Pancreas (tissue), 10 donors: ENCODE measurements around the gene ME3. TPM values are rescaled to one million over a fixed set of nuclear protein-coding genes. Genes with fewer than 3 reads are reported as not detected.

Experiments used
- ATAC-seq, 4 donors: fragments of 200-7000 bp; cut with Tn5 transposase; one replicate each; pipeline versions ENCODE4 v1.8.0 to v1.9.1; 2020; ENCODE audit warnings: mild to moderate bottlenecking in 4 of 4, moderate library complexity in 4 of 4
- DNase-seq, 6 donors: peaks; one replicate each; pipeline ENCODE4 v3.0.0-alpha.2; 2020
- FAIRE-seq: peaks from 2 replicates; lab custom pipeline; 2012; peaks lifted over from hg19 to GRCh38; lab: Jason Lieb, UNC
- H3K27ac ChIP-seq, 4 donors: fragments of 200-600 bp; sonication (generic); 1 replicate in 3 of 4; 2 replicates in 1 of 4; pipeline versions ENCODE4 v1.5.0 to v1.8.0; 2020
- H3K27me3 ChIP-seq, 4 donors: fragments of 200-600 bp; one replicate each; pipeline ENCODE4 v1.8.0; 2021
- H3K36me3 ChIP-seq, 3 donors: fragments of 200-600 bp; sonication (generic) in 1 of 3; one replicate each; pipeline versions ENCODE4 v1.5.0 to v1.8.0; 2020 to 2021
- H3K4me1 ChIP-seq, 3 donors: fragments of 200-600 bp; one replicate each; pipeline ENCODE4 v1.8.0; 2021
- H3K4me3 ChIP-seq, 4 donors: fragments of 200-600 bp; sonication (generic) in 2 of 4; one replicate each; pipeline versions ENCODE4 v1.5.0 to v1.8.0; 2020 to 2021
- H3K9me3 ChIP-seq, 4 donors: fragments of 200-600 bp; one replicate each; pipeline ENCODE4 v1.8.0; 2021
- CTCF ChIP-seq, 4 donors: fragments of 200-600 bp; sonication (generic) in 3 of 4; IDR thresholded peaks; one replicate each; pipeline versions ENCODE4 v1.5.0 to v1.8.0; 2021; ENCODE audit warnings: antibody characterized with exemption in 4 of 4
- WGBS, 2 donors: extraction: QIAGEN DNeasy Blood & Tissue Kit; methylation state at CpG; one replicate each; pipeline ENCODE4 v1.1.7; 2013; 5-methylcytosine and 5-hydroxymethylcytosine counted together
- intact Hi-C, 3 donors: fragments of 100-400 bp; cut with DNase I; formaldehyde crosslinking; loops; one replicate each; pipeline versions ENCODE4 v1.11.1 to v1.14.2; 2022
- polyA plus RNA-seq, 2 donors: library from polyadenylated mRNA; stranded (reverse); fragments of 200-250 nt; gene quantifications; one replicate each; pipeline ENCODE4 v1.2.3, GENCODE V29; 2013
- total RNA-seq, 6 donors: library from RNA; stranded (reverse); fragmentation: NEBNext Ultra II Directional in 4 of 6; extraction: Animal tissue kit (Norgen Biotek cat#: 25700) in 4 of 6; gene quantifications; one replicate each; pipeline versions ENCODE4 v1.2.1 to v1.2.4, GENCODE V29; 2021 to 2023
- donor health status: healthy with polysubstance abuse.
- donor health status: DM: no; HTN: no; CAD: no; lungs with moderate emphysema.
- donor health status: DM: no; HTN: no; CAD: no.
- donor health status: control.
- donor health status: control.
- donor health status: Bipolar disorder and iron deficiency.
- donor health status: DM: yes; HTN: yes; CAD: no.
- donor health status: DM: no; HTN: no; CAD: no.
- donor health status: DM: no; HTN: no; CAD: no.
- donor health status: DM: yes; HTN: yes; CAD: no.

The ME3 gene
- total and polyA plus RNA-seq, 8 donors: 6.5 to 38.8 (median 13.2) TPM

- Histone ChIP-seq H3K4me3 (no peak overlapping the region), H3K27ac (peak overlapping the region in 1 of 4 donors; percentile 0), H3K9me3 (no peaks in the 10 kb centered on the region), H3K27me3 (no peaks in the 10 kb centered on the region), H3K4me1 (peaks cover 0 to 21% (median 9%) of the 10 kb centered on the region in 3 donors), H3K36me3 (no peaks in the 10 kb centered on the region)
- ATAC-seq (no peak), DNase-seq (no peak), FAIRE-seq (no peak)
- WGBS, 2 donors: 84 to 94% methylated on average over 2 of the region's 2 CpGs
- intact Hi-C loops: no loop called here
- TF ChIP-seq CTCF (IDR thresholded peaks at IDR 0.05): no peak
Observed at GRCh38 chr11:86595955-86596354, 76.5 kb downstream of the ME3 start.

GRCh38 chr11:86595451-86595850 lies 77.0 kb downstream of the ME3 start:
- ATAC-seq: peak in 1 of 4 donors; percentile 24
- peak overlapping the region in 1 of 4 donors; percentile 0 for H3K27ac ChIP-seq
- WGBS, 2 donors: 65 to 91% methylated on average over 3 of the region's 3 CpGs

GRCh38 chr11:86594746-86595145 lies 77.7 kb downstream of the ME3 start:
- no peak for TF ChIP-seq CTCF (IDR thresholded peaks at IDR 0.05)
- no peak for DNase-seq
- FAIRE-seq: no peak
- Histone ChIP-seq H3K4me1 (peaks cover 0 to 21% (median 9%) of the 10 kb centered on the region in 3 donors), H3K9me3 (no peaks in the 10 kb centered on the region), H3K27ac (no peak overlapping the region), H3K4me3 (no peak overlapping the region), H3K36me3 (no peaks in the 10 kb centered on the region), H3K27me3 (no peaks in the 10 kb centered on the region)
- intact Hi-C loops: no loop called here
- no peak for ATAC-seq

More at GRCh38 chr11:86595451-86595850, 77.0 kb downstream of the ME3 start:
- intact Hi-C loops: no loop called here
- no peaks in the 10 kb centered on the region for H3K36me3 ChIP-seq
- no peak for FAIRE-seq
- H3K4me1 ChIP-seq: peaks cover 0 to 21% (median 9%) of the 10 kb centered on the region in 3 donors
- no peak overlapping the region for H3K4me3 ChIP-seq
- no peak for TF ChIP-seq CTCF (IDR thresholded peaks at IDR 0.05)
- DNase-seq: no peak
- H3K27me3 ChIP-seq: no peaks in the 10 kb centered on the region
- H3K9me3 ChIP-seq: no peaks in the 10 kb centered on the region

GRCh38 chr11:86593833-86594232 lies 78.6 kb downstream of the ME3 start:
- no peak overlapping the region for H3K4me3 ChIP-seq
- peak overlapping the region in 2 of 4 donors; percentile 68 to 77 for H3K27ac ChIP-seq
- no peaks in the 10 kb centered on the region for H3K9me3 ChIP-seq
- no peaks in the 10 kb centered on the region for H3K27me3 ChIP-seq
- peaks cover 0 to 21% (median 9%) of the 10 kb centered on the region in 3 donors for H3K4me1 ChIP-seq
- TF ChIP-seq CTCF (IDR thresholded peaks at IDR 0.05): no peak
- FAIRE-seq (no peak), DNase-seq (no peak), ATAC-seq (no peak)
- no peaks in the 10 kb centered on the region for H3K36me3 ChIP-seq
- intact Hi-C loops: no loop called here
- WGBS, 2 donors: 70 to 76% methylated on average over 4 of the region's 4 CpGs

GRCh38 chr11:86592659-86593451 lies 79.6 kb downstream of the ME3 start:
- H3K36me3 ChIP-seq: no peaks in the 10 kb centered on the region
- no peak for TF ChIP-seq CTCF (IDR thresholded peaks at IDR 0.05)
- no peaks in the 10 kb centered on the region for H3K27me3 ChIP-seq
- DNase-seq (peak in 5 of 6 donors; percentile 63 to 77 (median 69)), ATAC-seq (peak; percentile 82 to 90 (median 84)), FAIRE-seq (no peak)
- peak overlapping the region; percentile 5 to 77 (median 56) for H3K27ac ChIP-seq
- H3K4me1 ChIP-seq: peaks cover 0 to 21% (median 9%) of the 10 kb centered on the region in 3 donors
- 57 to 65% methylated on average over 5 of the region's 5 CpGs for WGBS, 2 donors
- H3K4me3 ChIP-seq: no peak overlapping the region
- no peaks in the 10 kb centered on the region for H3K9me3 ChIP-seq
- intact Hi-C loops: no loop called here
